ENCODE measurements around the gene MACF1.

GRCh38 chr1:39310015-39310414 lies 105.5 kb downstream of the MACF1 start:
- TF ChIP-seq POLR2A (IDR thresholded peaks at IDR 0.05; ENCODE audit: extremely low read depth, insufficient read length), result no peak
- no peak for TF ChIP-seq CTCF (IDR thresholded peaks at IDR 0.05; ENCODE audit: low read depth, low read length)
- TF ChIP-seq MYC (IDR thresholded peaks at IDR 0.05; ENCODE audit: low read depth, low read length), result no peak

Measured in NB4 (cell line).